GM12873 (cell line): ENCODE measurements around the gene PXDN.

Source experiments
- CTCF ChIP-seq: IDR thresholded peaks from 2 replicates; pipeline ENCODE4 v1.5.1; 2012; ENCODE audit warnings: low read depth, mild to moderate bottlenecking, moderate library complexity, low read length, control low read depth; ENCODE audit not compliant: insufficient read depth; ENCODE audit errors: missing control alignments

PXDN gene

GRCh38 chr2:1718339-1719220, 25.7 kb downstream of the PXDN start:
- no peak for TF ChIP-seq CTCF

GRCh38 chr2:1717113-1717512, 27.2 kb downstream of the PXDN start:
- TF ChIP-seq CTCF = no peak

GRCh38 chr2:1716441-1716840, 27.9 kb downstream of the PXDN start:
- no peak for TF ChIP-seq CTCF

- no peak for TF ChIP-seq CTCF
Measured at GRCh38 chr2:1715184-1716013, 28.9 kb downstream of the PXDN start.

- TF ChIP-seq CTCF = no peak
Measured at GRCh38 chr2:1714291-1715064, 29.8 kb downstream of the PXDN start.

- TF ChIP-seq CTCF = no peak
Measured at GRCh38 chr2:1713839-1714236, 30.5 kb downstream of the PXDN start.

GRCh38 chr2:1713142-1713838, 31.0 kb downstream of the PXDN start:
- TF ChIP-seq CTCF = no peak
